NCI-H128 (cell line): Measurements from ENCODE around the gene PM20D2.

Source experiments
- DNase-seq: peaks from one replicate; lab custom pipeline; 2025; ENCODE audit not compliant: unreplicated experiment; lab: John Stamatoyannopoulos, UW

The PM20D2 gene

DNA sequence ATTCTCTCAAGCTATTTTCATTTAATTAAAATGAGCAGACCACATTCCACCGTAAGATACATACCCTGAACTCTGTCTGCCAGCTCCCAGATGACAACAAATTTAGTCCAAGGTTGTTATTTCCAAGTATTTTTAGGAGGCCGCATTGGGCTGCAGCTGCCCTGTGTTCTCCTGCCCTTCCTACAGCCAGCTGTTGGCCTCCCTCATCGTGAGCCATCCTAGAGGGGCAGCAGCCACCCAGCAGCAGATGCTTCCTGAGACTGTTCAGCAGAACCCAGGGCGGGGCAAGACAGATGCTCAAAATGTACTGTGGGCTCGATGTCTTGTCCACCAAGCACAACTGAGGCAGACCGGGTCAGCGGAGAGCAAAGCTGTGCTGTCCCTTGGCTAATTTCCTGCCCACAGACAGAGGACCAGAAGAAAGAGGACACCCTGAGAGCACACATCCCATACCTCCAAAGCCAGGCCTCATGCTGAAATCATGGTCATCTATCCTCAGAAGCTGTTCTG is 54.9 kb downstream of the PM20D2 start:
- DNase-seq = no peak

DNA sequence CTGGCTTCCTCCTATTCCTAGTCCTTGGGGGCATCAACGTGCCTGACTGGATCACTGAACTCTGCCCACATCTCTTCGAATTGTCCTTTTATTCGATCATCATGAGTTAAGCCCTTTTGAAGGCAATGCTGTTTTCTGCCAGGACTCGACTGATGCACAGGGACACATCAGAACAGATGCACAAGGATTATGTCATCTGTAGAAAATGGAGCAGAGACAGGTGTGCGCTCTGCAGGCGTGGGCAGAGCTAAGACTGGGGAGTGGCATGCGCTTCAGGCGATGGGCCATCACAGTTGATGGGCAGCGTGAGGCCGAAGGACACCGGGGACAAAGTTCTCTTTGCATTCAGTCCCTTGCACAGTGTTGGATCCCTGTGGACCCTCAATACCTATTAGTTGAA is 58.2 kb downstream of the PM20D2 start:
- no peak for DNase-seq

DNA sequence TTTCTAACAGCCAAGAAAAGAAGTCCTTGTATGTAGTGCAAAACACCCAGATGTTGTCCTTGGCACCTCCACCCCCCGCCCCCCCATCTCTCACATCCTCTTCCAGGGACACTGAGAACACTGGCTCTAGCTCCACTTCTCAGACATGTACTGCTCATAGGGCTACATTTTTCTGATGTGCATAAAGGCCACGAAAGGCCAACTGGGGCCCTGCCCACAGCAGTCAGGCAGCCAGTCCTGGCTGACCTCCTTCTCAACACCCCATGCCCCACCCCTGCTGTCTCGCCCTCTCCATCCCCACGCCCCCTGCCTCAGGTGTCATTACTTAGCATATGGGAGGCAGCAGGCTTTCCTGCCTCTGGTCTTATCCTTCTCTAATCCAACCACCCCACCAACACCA is 60.0 kb downstream of the PM20D2 start:
- DNase-seq = no peak

DNA sequence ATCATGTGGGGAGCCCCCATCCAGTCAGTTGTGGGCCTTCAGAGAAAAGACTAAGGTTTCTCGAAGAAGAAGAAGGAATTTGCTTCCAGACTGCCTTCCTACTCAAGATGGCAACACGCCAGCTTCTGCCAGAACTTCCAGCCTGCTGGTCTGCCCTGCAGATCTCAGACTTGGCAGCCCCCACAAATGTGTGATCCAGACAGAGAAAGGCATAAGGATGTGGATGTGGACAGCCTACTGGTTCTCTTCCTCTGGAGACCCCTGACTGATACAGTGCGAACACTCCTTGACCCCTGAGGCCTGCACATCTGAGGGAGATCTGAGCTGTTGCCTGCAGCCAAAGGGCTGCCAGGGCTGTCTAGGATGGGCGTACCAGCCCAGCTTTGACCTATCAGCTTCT is 62.7 kb downstream of the PM20D2 start:
- no peak for DNase-seq

DNA sequence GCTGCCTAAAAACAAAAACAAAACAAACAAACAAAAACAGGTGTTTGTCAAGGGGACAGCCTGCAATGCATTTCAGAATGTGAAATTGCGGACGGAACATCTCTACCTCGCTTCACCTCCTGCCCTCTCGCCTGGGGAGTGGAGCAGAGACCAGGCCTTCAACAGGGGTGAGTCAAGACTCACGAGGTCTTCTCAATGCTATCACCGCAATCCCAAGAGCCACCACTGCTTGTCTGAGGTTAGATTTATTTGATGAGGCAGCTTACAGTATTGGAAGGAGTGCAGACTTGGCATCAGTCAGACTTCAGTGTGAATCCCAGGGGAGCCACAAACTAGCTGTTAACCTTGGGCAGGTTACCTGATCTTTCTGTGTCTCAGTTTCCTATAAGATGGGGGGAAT is 63.6 kb downstream of the PM20D2 start:
- DNase-seq = no peak

DNA sequence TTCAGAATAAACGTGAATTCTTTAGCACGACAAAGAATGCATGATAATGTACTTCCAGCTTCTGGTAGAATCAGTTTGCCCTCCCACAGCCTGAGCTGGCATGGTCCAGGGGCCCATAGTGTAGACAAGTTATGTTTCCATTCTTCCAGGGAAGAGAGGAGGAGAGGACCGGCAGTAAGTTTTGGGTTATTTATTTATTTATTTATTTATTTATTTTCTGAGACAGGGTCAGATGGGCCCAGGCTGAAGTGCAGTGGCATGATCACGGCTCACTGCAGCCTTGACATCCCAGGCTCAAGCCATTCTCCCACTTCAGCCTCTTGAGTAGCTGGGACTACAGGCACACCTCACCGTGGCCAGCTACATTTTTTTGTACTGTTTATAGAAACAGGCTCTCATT is 66.6 kb downstream of the PM20D2 start:
- DNase-seq = no peak

DNA sequence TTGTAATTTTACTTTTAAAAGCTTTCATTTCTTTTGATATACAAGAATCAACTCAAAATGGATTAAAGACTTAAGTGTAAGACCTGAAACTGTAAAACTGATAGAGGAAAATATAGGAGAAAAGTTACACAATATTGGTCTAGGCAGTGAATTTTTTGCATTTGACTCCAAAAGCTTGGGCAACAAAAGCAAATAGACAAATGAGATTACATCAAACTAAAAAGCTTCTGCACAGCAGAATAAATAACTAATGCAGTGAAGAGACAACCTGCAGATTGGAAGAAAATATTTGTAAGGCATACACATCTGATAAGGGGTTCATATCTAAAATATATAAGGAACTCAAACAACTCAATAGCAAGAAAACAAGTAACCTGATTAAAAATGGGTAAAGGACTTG is 68.3 kb downstream of the PM20D2 start:
- DNase-seq = no peak
